OCI-LY1 (cell line): Measurements from ENCODE around the gene ST6GAL1.

Experiments
- H2AFZ ChIP-seq: fragments of 200-600 bp; sonication (generic), shearing (Covaris generic); 2 replicates; pipeline ENCODE4 v1.6.0; 2014; ENCODE audit warnings: antibody characterized with exemption, mild to moderate bottlenecking, low read length
- H3F3A ChIP-seq: fragments of 200-600 bp; sonication (generic), shearing (Covaris generic); 2 replicates; pipeline ENCODE4 v1.6.0; 2014; ENCODE audit warnings: mild to moderate bottlenecking, antibody characterized with exemption, low read length, moderate library complexity; ENCODE audit not compliant: insufficient read depth
- H3K27ac ChIP-seq: fragments of 200-600 bp; sonication (generic); 2 replicates; pipeline ENCODE4 v1.5.1; 2014; ENCODE audit warnings: low read length, mixed run types, mild to moderate bottlenecking, low read depth; ENCODE audit not compliant: poor library complexity, severe bottlenecking
- H3K27me3 ChIP-seq: fragments of 200-600 bp; sonication (generic); 2 replicates; pipeline ENCODE4 v1.6.0; 2014; ENCODE audit warnings: antibody characterized with exemption, mild to moderate bottlenecking, low read length, moderate library complexity; ENCODE audit not compliant: insufficient read depth
- H3K36me3 ChIP-seq: fragments of 200-600 bp; sonication (generic); 2 replicates; pipeline ENCODE4 v1.6.1; 2014; ENCODE audit warnings: mild to moderate bottlenecking, antibody characterized with exemption, low read length, moderate library complexity, mixed read lengths; ENCODE audit not compliant: insufficient read depth
- H3K4me1 ChIP-seq: fragments of 200-600 bp; sonication (generic); 2 replicates; pipeline ENCODE4 v1.5.1; 2014; ENCODE audit warnings: mild to moderate bottlenecking, low read length, moderate library complexity; ENCODE audit not compliant: insufficient read depth, severe bottlenecking
- H3K4me2 ChIP-seq: fragments of 200-600 bp; sonication (generic), shearing (Covaris generic); 2 replicates; pipeline ENCODE4 v1.6.1; 2014; ENCODE audit warnings: low read length
- H3K4me3 ChIP-seq: fragments of 200-600 bp; sonication (generic); 2 replicates; pipeline ENCODE4 v1.5.1; 2014; ENCODE audit warnings: low read length, low read depth, mild to moderate bottlenecking, mixed read lengths; ENCODE audit not compliant: poor library complexity, severe bottlenecking
- H3K79me2 ChIP-seq: fragments of 200-600 bp; shearing (Covaris generic); 2 replicates; pipeline ENCODE4 v1.6.1; 2016; ENCODE audit warnings: mixed run types, low read length, mixed read lengths; ENCODE audit not compliant: insufficient read depth
- H3K9ac ChIP-seq: fragments of 200-600 bp; sonication (generic), shearing (Covaris generic); 2 replicates; pipeline ENCODE4 v1.6.1; 2014; ENCODE audit warnings: mild to moderate bottlenecking, low read length, mixed read lengths
- H3K9me2 ChIP-seq: fragments of 200-600 bp; sonication (generic), shearing (Covaris generic); 2 replicates; pipeline ENCODE4 v1.6.1; 2014; ENCODE audit warnings: low read depth, mild to moderate bottlenecking, low read length, mixed read lengths
- H3K9me3 ChIP-seq: fragments of 200-600 bp; shearing (Covaris generic); 2 replicates; pipeline ENCODE4 v1.6.1; 2014; ENCODE audit warnings: low read length, mixed read lengths
- H4K20me1 ChIP-seq: fragments of 200-600 bp; sonication (generic), shearing (Covaris generic); 2 replicates; pipeline ENCODE4 v1.6.0; 2016; ENCODE audit warnings: mild to moderate bottlenecking, low read length; ENCODE audit not compliant: insufficient read depth
- EZH2 ChIP-seq: fragments of 200-600 bp; sonication (generic), shearing (Covaris generic); IDR thresholded peaks from 2 replicates; pipeline ENCODE4 v1.8.0; 2017; ENCODE audit warnings: borderline replicate concordance, mixed run types, mild to moderate bottlenecking, antibody characterized with exemption, low read length, moderate library complexity, mixed read lengths
- TF ChIP-seq, protein P1 (sequence below): fragments of 200-600 bp; sonication (generic), shearing (Covaris generic); IDR thresholded peaks from 2 replicates; pipeline ENCODE4 v1.5.1; 2017; ENCODE audit warnings: mild to moderate bottlenecking, antibody characterized with exemption, low read length, moderate library complexity, mixed read lengths

Gene ST6GAL1

DNA sequence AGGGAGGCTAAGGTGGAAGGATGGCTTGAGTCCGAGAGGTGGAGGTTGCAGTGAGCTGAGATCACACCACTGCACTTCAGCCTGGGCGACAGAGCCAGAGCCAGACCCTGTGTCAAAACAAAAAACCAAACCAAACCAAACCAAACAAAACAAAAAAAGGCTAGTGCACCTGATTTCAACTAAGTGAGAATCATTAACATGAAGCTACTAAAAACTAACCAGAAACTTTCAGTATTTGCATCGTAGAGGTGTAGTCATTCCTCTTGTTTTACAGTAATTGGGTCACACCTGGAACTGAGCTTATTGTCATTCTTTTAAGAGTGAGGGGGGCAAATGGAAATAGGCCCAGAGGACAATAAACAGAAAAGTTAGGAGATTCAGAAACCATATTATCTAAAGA, 58.5 kb downstream of the ST6GAL1 start:
- H3F3A ChIP-seq: peaks cover 17% of the 10 kb centered on the region; the same call in 1 of the 2 replicates

DNA sequence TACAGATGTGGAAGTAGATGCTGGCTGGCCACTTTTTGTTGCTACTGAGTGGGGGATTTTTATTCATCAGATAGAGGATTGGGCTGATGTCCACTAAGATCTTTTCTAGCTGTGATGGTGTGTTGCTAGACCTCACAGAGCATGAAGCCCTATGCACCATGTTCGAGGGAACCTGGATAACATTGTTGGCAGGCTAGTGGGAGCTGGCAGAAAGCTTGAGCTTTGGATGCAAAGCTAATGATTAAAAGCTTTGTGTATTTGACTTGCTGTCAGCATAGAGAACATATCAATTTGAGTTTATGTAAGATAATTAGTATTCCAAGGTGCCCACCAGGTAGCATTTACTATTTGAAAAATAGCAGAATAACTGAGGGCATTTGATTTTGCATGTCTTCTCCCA, 59.1 kb downstream of the ST6GAL1 start:
- TF ChIP-seq EZH2: no peak
- TF ChIP-seq, protein P1, sequence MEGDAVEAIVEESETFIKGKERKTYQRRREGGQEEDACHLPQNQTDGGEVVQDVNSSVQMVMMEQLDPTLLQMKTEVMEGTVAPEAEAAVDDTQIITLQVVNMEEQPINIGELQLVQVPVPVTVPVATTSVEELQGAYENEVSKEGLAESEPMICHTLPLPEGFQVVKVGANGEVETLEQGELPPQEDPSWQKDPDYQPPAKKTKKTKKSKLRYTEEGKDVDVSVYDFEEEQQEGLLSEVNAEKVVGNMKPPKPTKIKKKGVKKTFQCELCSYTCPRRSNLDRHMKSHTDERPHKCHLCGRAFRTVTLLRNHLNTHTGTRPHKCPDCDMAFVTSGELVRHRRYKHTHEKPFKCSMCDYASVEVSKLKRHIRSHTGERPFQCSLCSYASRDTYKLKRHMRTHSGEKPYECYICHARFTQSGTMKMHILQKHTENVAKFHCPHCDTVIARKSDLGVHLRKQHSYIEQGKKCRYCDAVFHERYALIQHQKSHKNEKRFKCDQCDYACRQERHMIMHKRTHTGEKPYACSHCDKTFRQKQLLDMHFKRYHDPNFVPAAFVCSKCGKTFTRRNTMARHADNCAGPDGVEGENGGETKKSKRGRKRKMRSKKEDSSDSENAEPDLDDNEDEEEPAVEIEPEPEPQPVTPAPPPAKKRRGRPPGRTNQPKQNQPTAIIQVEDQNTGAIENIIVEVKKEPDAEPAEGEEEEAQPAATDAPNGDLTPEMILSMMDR: no peak
- Histone ChIP-seq H3K4me1 (peaks cover 96% of the 10 kb centered on the region), H3K27me3 (no peaks in the 10 kb centered on the region), H3K9me3 (no peaks in the 10 kb centered on the region), H3K4me2 (no peak overlapping the region), H3K9ac (peak overlapping the region; percentile 10; the same call in 1 of the 2 replicates), H4K20me1 (no peaks in the 10 kb centered on the region), H3K79me2 (no peaks in the 10 kb centered on the region), H3F3A (peaks cover 18% of the 10 kb centered on the region; the same call in 1 of the 2 replicates), H3K27ac (peak overlapping the region; percentile 98), H2AFZ (no peak overlapping the region), H3K4me3 (no peak overlapping the region), H3K36me3 (peaks cover 36% of the 10 kb centered on the region; the same call in 1 of the 2 replicates), H3K9me2 (no peaks in the 10 kb centered on the region)

More for the DNA sequence above, 58.5 kb downstream of the ST6GAL1 start:
- TF ChIP-seq EZH2: no peak
- TF ChIP-seq, protein P1: no peak
- peaks cover 89% of the 10 kb centered on the region for H3K4me1 ChIP-seq
- no peaks in the 10 kb centered on the region for H3K9me3 ChIP-seq
- H3K79me2 ChIP-seq: no peaks in the 10 kb centered on the region
- no peak overlapping the region for H3K4me3 ChIP-seq
- H3K27ac ChIP-seq: peak overlapping the region; percentile 98
- peaks cover 40% of the 10 kb centered on the region; the same call in 1 of the 2 replicates for H3K36me3 ChIP-seq
- no peak overlapping the region for H2AFZ ChIP-seq
- no peak overlapping the region for H3K4me2 ChIP-seq
- no peaks in the 10 kb centered on the region for H3K9me2 ChIP-seq
- peak overlapping the region; percentile 10; the same call in 1 of the 2 replicates for H3K9ac ChIP-seq
- no peaks in the 10 kb centered on the region for H4K20me1 ChIP-seq
- H3K27me3 ChIP-seq: no peaks in the 10 kb centered on the region

DNA sequence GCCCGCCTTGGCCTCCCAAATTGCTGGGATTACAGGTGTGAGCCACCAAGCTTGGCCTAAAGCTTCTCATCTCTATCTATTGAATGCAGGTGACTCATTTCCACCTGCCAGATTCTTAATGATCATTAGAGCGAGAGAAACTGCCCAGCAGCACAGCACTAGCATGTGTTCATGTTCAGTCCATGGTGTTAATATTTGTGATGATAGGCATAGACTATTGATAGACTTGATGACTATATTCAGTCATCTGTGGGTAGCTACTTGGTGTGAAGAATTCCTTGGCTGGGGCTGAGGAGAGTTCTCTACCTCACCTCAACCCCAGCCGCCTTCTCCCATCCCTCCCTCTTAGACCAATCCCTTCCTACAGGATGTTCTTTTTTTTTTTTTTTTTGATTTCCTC, 60.0 kb downstream of the ST6GAL1 start:
- no peaks in the 10 kb centered on the region for H3K79me2 ChIP-seq
- peak overlapping the region; percentile 98 for H3K27ac ChIP-seq
- H3K4me2 ChIP-seq: no peak overlapping the region
- peaks cover 19% of the 10 kb centered on the region; the same call in 1 of the 2 replicates for H3F3A ChIP-seq
- peaks cover 99% of the 10 kb centered on the region for H3K4me1 ChIP-seq
- H4K20me1 ChIP-seq: no peaks in the 10 kb centered on the region
- no peak overlapping the region for H3K4me3 ChIP-seq
- H3K9me2 ChIP-seq: no peaks in the 10 kb centered on the region
- H2AFZ ChIP-seq: no peak overlapping the region
- no peak overlapping the region; the same call in 1 of the 2 replicates for H3K9ac ChIP-seq
- H3K27me3 ChIP-seq: no peaks in the 10 kb centered on the region
- no peaks in the 10 kb centered on the region for H3K9me3 ChIP-seq
- TF ChIP-seq, protein P1: no peak
- no peak for TF ChIP-seq EZH2
- H3K36me3 ChIP-seq: peaks cover 36% of the 10 kb centered on the region; the same call in 1 of the 2 replicates
